COLO668 (cell line): ENCODE measurements around the gene MORF4L1.
"Not testable (repeated sequence)": the region's sequence is repeated elsewhere in the genome, so short reads cannot be mapped to it uniquely, and the experiment has no call there.

Experiments used
- DNase-seq: peaks from one replicate; lab custom pipeline; 2025; ENCODE audit not compliant: unreplicated experiment; lab: John Stamatoyannopoulos, UW

Gene MORF4L1

GRCh38 chr15:78872155-78872971 lies at the start of gene MORF4L1:
MORF4L1 (plus strand) TSS chr15:78872890; CDS start chr15:78873018, 128 bp downstream.
- peak; percentile 95 for DNase-seq

- DNase-seq: no peak
These were observed 43.8 kb upstream of the MORF4L1 start for GRCh38 chr15:78828920-78829319.

- DNase-seq: no peak
These were observed 42.0 kb upstream of the MORF4L1 start for GRCh38 chr15:78830514-78831228.

DNA sequence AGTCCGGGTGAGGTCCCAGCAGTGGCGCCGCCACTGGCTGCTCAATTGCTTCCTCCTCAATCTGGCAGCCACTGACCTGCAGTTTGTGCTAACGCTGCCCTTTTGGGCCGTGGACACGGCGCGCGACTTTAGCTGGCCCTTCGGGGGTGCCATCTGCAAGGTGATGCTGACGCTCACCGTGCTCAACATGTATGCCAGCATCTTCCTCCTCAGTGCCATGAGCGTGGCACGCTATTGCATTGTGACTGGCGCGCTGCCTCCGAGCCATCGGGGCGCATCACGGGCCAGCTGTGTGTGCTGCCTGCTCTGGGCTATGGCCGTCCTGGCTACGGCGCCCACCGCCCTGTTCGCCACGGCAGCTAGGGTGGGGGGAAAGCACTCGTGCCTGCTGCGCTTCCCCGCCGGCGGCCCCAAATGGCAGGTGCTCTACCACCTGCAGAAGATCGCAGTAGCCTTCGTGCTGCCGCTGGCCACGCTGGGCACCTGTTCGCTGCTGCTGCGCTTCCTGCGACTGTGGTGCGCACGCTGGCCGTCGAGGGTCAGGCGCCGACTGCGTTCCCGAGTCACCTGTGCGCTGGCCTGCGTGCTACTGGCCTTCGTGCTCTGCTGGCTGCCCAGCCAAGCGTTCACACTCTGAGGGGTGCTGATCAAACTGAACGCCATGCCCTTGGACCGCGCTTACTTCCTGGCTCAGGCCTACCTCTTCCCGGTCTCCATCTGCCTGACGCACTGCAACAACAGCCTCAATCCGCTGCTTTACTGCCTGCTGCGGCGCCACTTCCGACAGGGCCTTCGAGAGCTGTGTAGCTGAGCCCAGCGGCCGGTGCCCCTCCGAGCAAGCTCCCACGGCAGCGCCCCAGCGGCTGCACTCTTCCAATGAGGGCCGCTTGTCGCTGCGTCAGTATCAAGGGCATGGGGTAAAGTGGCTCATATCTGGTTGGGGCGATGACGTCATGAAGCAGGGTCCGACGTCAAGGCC lies 41.2 kb upstream of the MORF4L1 start:
- peak; percentile 17 for DNase-seq

GRCh38 chr15:78836333-78836732 lies 36.4 kb upstream of the MORF4L1 start:
- no peak for DNase-seq

DNA sequence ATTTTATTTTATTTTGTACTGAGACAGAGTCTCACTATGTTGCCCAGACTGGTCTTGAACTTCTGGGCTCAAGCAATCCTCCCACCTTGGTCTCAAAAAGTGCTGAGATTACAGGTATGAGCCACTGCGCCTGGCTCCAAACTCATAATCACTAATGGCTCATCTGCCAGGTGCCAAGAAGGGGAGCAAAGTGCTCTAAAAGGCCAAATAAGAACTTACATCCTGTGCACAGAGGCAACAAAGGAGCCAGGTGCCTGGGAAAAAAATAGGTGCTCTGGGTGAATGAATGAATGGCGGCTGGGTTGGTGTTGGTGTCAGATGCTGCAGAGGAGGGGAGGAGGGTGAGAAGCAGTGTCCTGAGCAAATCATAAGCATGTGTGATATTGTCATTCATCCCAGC lies 35.6 kb upstream of the MORF4L1 start:
- DNase-seq: no peak

DNA sequence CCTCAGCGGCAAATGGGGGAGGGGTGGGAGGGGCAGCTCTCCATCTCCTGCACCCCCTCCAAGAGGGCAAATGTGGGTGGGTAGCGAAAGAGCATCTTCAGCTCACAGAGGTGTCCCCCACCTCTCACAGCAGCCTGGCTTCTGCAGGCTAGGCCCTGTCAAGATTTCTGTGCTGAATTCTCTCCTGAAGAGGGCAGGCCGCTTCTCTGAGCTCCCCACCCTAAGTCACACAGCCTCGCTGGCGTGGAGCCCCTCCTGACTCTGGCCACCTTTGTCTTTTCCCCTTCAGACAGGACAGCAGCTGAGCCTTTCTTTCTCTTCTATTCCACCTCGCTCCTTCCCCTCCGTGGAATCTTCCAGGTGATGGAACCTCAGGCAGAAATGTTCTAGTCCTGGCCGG lies 35.1 kb upstream of the MORF4L1 start:
- no peak for DNase-seq

GRCh38 chr15:78838489-78838888 lies 34.2 kb upstream of the MORF4L1 start:
- no peak for DNase-seq

DNA sequence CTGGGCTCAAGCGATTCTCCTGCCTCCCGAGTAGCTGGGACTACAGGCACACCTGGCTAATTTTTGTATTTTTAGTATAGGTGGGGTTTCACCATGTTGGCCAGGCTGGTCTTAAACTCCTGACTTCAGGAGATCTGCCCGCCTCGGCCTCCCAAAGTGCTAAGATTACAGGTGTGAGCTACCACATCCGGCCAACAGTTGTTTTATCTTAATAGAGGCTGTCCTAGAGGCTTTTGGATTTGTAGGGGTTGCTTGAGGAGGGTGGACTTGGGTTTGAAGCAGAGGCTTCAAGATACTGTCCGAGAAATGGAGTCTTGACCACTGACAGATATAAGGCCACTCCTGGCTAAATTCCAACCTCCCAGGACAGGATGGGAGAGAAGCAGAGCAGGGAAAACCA lies 33.5 kb upstream of the MORF4L1 start:
- not testable (repeated sequence) for DNase-seq

DNA sequence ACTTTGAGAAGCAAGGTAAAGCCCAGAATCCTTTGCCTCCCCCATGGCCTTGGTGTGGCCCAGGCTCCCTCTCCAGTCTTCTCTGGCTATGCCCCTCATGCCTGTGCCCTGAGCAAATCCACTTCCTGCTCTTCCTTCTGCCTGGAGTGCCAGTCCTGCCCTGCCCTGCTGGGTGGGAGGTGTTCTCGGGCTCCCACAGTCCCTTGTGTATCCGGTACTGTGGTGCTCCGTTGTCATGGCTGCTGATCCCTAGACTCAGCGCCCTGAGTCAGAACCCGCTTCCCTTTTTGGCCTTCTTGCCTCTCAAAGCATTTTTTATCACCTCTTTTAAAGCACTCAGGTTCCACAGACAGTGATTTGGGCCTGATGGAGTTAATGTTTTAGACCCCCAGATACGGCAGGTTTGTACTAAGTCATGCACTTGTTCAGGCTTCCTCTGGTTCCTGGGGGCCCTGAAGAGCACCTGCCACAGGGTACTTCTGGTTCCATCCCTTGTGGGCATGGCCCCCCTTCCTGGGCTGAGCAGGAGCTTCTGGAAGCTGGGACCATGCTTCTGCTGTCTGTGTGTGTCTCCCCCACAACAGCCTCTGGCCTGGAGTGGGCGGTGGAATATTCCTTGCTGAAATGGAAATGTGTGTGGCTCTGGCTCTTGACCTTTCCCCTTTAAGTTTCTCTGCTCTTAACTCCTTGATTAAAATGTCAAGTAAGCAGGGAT lies 31.9 kb upstream of the MORF4L1 start:
- DNase-seq: no peak

- DNase-seq: no peak
These were observed 31.3 kb upstream of the MORF4L1 start for GRCh38 chr15:78841376-78841706.

GRCh38 chr15:78841891-78842290 lies 30.8 kb upstream of the MORF4L1 start:
- no peak for DNase-seq

DNA sequence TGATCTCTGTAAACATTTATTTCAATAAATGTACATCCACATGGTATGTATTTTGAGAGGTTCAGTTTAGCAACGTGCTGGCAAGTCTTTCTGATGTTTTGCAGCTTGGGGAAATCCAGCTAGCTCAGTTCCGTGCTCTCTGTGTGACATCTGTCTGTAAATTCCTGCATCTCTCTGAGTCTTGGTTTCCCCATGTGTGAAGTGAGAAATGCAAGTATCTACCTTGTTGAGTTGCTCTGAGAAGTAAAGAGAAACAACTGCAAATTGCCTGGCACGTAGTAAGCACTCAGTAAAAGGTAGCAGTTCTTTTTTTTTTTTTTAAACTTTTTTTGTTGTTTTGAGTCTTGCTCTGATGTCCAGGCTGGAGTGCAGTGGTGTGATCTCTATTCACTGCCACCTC lies 30.2 kb upstream of the MORF4L1 start:
- DNase-seq: no peak

DNA sequence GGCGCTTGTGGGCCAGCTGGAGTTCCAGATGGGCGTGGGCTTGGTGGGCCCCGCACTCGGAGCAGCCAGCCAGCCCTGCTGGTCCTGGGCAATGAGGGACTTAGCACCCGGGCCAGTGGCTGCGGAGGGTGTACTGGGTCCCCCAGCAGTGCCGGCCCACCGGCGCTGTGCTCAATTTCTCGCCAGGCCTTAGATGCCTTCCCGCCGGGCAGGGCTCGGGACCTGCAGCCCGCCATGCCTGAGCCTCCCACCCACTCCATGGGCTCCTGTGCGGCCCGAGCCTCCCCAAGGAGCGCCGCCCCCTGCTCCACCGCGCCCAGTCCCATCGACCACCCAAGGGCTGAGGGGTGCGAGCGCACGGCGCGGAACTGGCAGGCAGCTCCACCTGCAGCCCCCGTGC lies 25.8 kb upstream of the MORF4L1 start:
- DNase-seq: not testable (repeated sequence)

GRCh38 chr15:78847387-78847906 lies 25.2 kb upstream of the MORF4L1 start:
- not testable (repeated sequence) for DNase-seq

DNA sequence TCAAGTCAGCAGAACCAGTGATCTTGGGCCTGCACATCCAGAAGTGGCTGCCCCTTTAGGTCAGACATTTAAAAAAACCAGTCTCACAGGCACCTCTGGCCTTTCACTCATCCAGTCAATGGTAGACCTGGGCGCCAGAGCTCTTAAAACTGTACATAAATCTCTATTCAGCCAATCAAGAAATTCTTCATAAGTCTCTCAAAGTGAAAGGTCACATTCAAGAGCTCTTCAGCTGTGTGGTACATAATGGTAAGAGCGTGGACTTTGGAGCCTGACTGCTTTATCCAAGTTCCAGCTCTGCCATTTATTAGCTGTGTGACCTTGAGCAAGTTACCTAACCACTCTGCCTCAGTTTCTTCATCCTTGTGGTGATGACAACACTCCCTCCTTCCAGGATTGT lies 22.3 kb upstream of the MORF4L1 start:
- DNase-seq: no peak

DNA sequence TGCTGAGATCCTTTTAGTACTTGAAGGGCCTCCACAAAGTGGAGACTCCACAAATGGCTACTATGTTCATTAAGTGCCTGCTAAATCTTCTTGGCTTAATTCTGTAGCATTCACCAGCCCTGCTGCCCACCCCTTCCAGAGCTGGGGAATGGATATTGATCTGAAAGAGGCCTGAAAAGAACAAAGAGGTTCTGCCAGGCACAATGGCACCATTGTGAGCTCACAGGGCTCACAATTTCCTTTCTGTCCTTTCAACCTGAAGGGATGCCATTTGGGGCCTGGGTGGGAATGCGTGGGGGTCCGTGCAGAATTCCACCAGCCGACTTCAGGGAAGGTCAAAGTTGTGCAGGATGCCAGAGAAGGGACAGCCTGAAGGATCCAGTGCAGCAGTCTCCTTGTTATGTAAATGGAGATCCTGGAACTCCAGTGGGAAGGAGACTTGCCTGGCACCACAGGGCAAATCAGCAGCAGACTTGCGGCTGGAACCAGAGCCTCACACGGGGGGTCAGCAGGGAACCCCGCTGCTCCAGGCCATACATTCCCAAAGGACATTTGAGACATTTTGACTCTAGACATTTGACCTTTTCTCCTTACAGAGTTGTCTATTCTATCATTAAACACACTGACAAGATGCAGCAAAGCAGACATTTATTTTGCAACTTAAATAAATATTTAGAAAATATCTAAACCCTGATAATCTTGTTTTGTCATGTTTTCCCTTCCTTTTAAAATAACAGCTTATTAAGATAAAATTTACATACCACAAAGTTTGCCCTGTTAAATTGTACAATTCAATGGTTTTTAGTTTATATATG lies 21.5 kb upstream of the MORF4L1 start:
- no peak for DNase-seq

- no peak for DNase-seq
These were observed 19.2 kb upstream of the MORF4L1 start for GRCh38 chr15:78853500-78853899.

DNA sequence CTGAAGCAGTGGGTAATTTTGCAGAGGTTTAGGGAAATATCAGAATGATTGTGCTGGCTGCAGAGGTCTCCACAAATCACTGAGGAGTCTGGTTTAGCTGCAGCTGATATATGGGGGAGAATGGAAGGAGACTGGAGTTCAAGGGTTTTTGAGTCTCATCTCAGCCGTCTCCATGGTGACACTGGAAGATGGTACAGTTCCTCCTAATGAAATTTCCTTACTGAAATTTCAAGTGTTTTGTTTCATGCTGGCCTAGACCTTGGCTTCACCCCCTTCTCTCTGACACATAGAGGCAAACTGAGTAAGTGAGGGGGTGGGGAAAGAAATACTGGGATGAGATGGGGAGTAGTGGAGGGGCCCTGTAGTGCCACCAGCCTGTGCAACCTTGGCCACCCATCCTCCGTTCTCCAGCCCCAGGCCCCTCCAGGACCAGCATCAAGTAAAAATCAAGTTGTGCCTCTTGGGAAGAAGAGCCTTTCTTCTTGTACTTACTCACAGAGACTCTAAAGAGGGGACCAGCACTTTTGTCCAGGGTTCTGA lies 17.8 kb upstream of the MORF4L1 start:
- DNase-seq: no peak
